Measurements from ENCODE around the gene GNG13.

- TF ChIP-seq CTCF (IDR thresholded peaks at IDR 0.05) (no peak), ZFX (IDR thresholded peaks at IDR 0.05; ENCODE audit: borderline replicate concordance) (no peak)
Observed at GRCh38 chr16:802914-803753, 2.6 kb upstream of the GNG13 start.

Measured in 22Rv1 (cell line).